ENCODE data around the gene MAU2.

- TF ChIP-seq CTCF (conservative IDR thresholded peaks at IDR 0.05; ENCODE audit: low read length): no peak
- TF ChIP-seq EZH2phosphoT487 (IDR thresholded peaks at IDR 0.05; ENCODE audit: borderline replicate concordance): no peak
These were observed 42.3 kb upstream of the MAU2 start for GRCh38 chr19:19278315-19278714.

Measured in Loucy (cell line).